ENCODE results near the gene NT5DC1.

Gene NT5DC1

GRCh38 chr6:116100419-116101301, at the start of gene NT5DC1:
TSS of gene NT5DC1 (plus strand) at chr6:116100853. CDS start at chr6:116100931, 78 bp downstream.
- peak; percentile 4 for DNase-seq (ENCODE audit: extremely low read depth, low read depth)
- TF ChIP-seq CTCF (IDR thresholded peaks at IDR 0.05; ENCODE audit: low read depth, low read length): peak; percentile 19; the same call in 1 of the 2 replicates

- no peak for TF ChIP-seq CTCF (IDR thresholded peaks at IDR 0.05; ENCODE audit: low read depth, low read length)
Observed at GRCh38 chr6:116051244-116051643, 49.4 kb upstream of the NT5DC1 start.

GRCh38 chr6:116055513-116055912, 45.1 kb upstream of the NT5DC1 start:
- DNase-seq (ENCODE audit: extremely low read depth, low read depth): no peak
- no peak for TF ChIP-seq CTCF (IDR thresholded peaks at IDR 0.05; ENCODE audit: low read depth, low read length)

More at GRCh38 chr6:116051244-116051643, 49.4 kb upstream of the NT5DC1 start:
- DNase-seq (ENCODE audit: extremely low read depth, low read depth): no peak

- no peak for TF ChIP-seq CTCF (IDR thresholded peaks at IDR 0.05; ENCODE audit: low read depth, low read length)
- no peak for DNase-seq (ENCODE audit: extremely low read depth, low read depth)
Observed at GRCh38 chr6:116057766-116058165, 42.9 kb upstream of the NT5DC1 start.

- no peak for DNase-seq (ENCODE audit: extremely low read depth, low read depth)
- no peak for TF ChIP-seq CTCF (IDR thresholded peaks at IDR 0.05; ENCODE audit: low read depth, low read length)
Observed at GRCh38 chr6:116059713-116060571, 40.7 kb upstream of the NT5DC1 start.

GRCh38 chr6:116060572-116061283, 39.9 kb upstream of the NT5DC1 start, which contains the start of gene FRK:
TSS of gene FRK (minus strand) at chr6:116060891. CDS start at chr6:116060311, 580 bp downstream.
- TF ChIP-seq CTCF (IDR thresholded peaks at IDR 0.05; ENCODE audit: low read depth, low read length): peak; percentile 11
- no peak for DNase-seq (ENCODE audit: extremely low read depth, low read depth)

All from AG09319 (cell line).